GM18907 (cell line): Measurements from ENCODE around the gene MITD1.
A peak's percentile ranks its signal among the peaks of the same experiment; 100 is the strongest.
"Not testable (repeated sequence)": the region's sequence is repeated elsewhere in the genome, so short reads cannot be mapped to it uniquely, and the experiment has no call there.

Source experiments
- ATAC-seq: cut with Tn5 transposase; IDR thresholded peaks from one replicate; pipeline ENCODE4 v1.9.1; 2021; ENCODE audit warnings: mild to moderate bottlenecking, moderate library complexity; ENCODE audit not compliant: unreplicated experiment

MITD1 gene

GRCh38 chr2:99180755-99181623, at the start of gene MITD1, which contains the start of gene MRPL30:
Gene MITD1, minus strand, starts transcription at chr2:99181058. Its CDS starts 77 bp downstream, at chr2:99180981.
Gene MRPL30, plus strand, starts transcription at chr2:99181184. Its CDS starts 5,020 bp downstream, at chr2:99186204.
- ATAC-seq: peak; percentile 88

- ATAC-seq: no peak
Observed at GRCh38 chr2:99217929-99218501, 37.2 kb upstream of the MITD1 start.

GRCh38 chr2:99216096-99216495, 35.2 kb upstream of the MITD1 start:
- no peak for ATAC-seq

- ATAC-seq: no peak
Observed at GRCh38 chr2:99205491-99205890, 24.6 kb upstream of the MITD1 start.

- no peak for ATAC-seq
Observed at GRCh38 chr2:99201959-99202678, 21.3 kb upstream of the MITD1 start.

GRCh38 chr2:99200076-99200800, 19.4 kb upstream of the MITD1 start:
- ATAC-seq: no peak

GRCh38 chr2:99198103-99198841, 17.4 kb upstream of the MITD1 start:
- ATAC-seq: no peak

GRCh38 chr2:99192364-99192763, 11.5 kb upstream of the MITD1 start:
- not testable (repeated sequence) for ATAC-seq

GRCh38 chr2:99190548-99190947, 9.7 kb upstream of the MITD1 start:
- ATAC-seq: no peak

GRCh38 chr2:99188357-99188756, 7.5 kb upstream of the MITD1 start:
- no peak for ATAC-seq

- no peak for ATAC-seq
Observed at GRCh38 chr2:99187011-99187410, 6.2 kb upstream of the MITD1 start.

GRCh38 chr2:99184811-99185210, 4.0 kb upstream of the MITD1 start:
- ATAC-seq: no peak

GRCh38 chr2:99183025-99183424, 2.2 kb upstream of the MITD1 start:
- no peak for ATAC-seq

GRCh38 chr2:99181624-99182000, 754 bp upstream of the MITD1 start:
- ATAC-seq: no peak

- no peak for ATAC-seq
Observed at GRCh38 chr2:99171377-99172140, 9.3 kb downstream of the MITD1 start.

- ATAC-seq: peak; percentile 54
Observed at GRCh38 chr2:99169534-99169933, 11.3 kb downstream of the MITD1 start.

GRCh38 chr2:99166218-99166617, 14.6 kb downstream of the MITD1 start:
- no peak for ATAC-seq

GRCh38 chr2:99159594-99159993, 21.3 kb downstream of the MITD1 start:
- ATAC-seq: no peak

GRCh38 chr2:99158599-99158998, 22.3 kb downstream of the MITD1 start:
- no peak for ATAC-seq

GRCh38 chr2:99156891-99157290, 24.0 kb downstream of the MITD1 start:
- ATAC-seq: no peak
